GM20431 (cell line): ENCODE measurements around the gene EIF3I.

Experiments used
- in situ Hi-C: fragments of 300-500 bp; cut with MseI, MboI; formaldehyde crosslinking; loops from one replicate; pipeline ENCODE4 v1.15.0; 2020; ENCODE audit warnings: low sequenced_read_pairs; ENCODE audit not compliant: unreplicated experiment

Gene EIF3I

DNA sequence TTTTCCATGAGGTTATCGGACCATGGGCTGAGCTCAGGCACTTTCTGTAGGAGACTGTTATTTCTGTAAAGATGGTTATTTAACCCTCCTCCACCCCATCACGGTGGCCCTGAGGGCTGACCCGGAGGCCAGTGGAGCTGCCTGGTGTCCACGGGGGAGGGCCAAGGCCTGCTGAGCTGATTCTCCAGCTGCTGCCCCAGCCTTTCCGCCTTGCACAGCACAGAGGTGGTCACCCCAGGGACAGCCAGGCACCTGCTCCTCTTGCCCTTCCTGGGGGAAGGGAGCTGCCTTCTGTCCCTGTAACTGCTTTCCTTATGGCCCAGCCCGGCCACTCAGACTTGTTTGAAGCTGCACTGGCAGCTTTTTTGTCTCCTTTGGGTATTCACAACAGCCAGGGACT lies 24.4 kb upstream of the EIF3I start:
- in situ Hi-C loops: no loop called here

DNA sequence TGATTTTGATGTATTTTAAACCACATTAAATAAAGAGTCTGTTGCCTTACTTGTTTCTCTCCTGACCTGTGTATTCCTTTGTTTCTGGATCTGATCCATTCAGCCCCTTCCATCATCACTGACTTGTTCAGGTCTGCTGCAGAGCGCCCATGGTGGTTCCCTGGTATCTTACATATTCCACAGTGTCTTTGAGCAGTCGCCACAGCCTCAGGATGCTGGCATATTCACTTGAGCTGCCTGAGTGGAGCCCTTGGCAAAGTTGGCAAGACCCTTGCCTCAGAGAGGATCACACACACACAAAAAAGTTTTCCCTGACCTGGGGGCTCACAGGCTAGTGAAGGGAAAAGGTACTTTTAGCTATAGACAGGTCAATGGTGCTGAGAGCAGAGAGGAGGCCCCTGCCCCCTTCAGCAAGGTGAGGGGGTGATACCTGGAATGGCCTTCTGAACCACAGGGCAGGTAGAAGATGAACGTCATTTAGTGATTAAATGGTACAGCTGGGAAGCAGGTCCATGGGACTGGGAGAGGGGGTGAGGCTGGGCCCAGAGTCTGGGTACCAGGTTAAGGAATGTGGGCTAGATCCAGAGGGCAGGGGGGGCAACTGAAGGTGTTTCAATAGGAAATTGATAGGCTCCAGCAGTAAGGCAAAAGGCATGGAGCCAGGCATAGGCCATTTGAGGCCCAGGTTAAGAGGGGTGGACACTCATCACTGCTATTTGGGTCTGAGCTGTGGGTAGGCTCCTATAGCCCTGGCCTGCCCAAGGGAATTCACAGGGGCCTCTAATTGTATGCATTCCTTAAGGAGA lies 23.8 kb upstream of the EIF3I start:
- in situ Hi-C loops: no loop called here

DNA sequence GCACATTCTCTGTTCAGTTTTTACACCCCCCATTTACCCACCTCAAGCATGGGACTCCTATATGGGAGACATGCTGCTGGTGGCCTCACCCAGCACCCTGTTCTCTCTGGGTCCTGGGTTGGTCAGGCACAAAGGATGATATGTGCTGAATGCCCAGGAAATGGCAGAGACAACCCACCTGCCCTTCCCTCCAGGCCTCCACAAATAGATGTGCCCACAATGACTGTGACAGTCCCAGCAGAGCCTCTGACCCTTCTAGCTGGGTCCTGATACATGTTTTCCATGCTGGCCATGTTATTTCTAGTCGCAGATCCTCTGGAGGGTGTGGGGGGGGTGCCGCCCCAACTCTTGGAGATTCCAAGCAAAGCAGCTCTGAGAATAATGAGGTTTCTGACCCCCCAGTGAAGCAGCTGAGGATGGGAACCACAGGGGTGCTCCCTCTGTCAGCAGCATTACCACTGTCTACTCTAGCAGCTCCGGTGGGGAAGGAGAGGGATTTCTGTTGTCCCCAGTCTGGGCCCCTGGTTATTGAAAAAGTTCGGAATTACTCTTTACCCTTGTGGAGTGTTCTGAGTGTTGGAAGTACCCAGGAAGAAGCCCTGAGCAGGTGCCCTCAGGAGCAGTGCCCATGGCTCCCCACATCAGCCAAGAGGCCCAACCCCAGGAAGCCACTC lies 23.0 kb upstream of the EIF3I start:
- in situ Hi-C loops: no loop called here

DNA sequence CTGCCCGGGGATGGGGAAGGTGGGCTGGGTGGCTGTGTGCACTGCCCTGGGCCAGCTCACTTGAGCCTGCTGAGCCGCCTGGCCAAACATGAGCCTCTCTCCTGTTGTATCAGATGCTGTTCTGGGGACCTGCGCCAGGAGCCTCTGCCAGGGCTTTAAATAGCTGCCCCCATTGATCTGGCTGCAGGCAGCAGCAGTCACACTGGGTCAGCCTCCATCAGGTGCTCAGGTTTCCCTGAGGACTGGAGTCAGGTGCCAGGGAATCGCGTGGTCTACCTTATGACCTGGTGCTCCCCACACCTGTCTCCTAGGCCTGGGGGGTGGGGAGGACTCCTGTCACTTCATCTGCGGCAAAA lies 22.5 kb upstream of the EIF3I start:
- in situ Hi-C loops: no loop called here

DNA sequence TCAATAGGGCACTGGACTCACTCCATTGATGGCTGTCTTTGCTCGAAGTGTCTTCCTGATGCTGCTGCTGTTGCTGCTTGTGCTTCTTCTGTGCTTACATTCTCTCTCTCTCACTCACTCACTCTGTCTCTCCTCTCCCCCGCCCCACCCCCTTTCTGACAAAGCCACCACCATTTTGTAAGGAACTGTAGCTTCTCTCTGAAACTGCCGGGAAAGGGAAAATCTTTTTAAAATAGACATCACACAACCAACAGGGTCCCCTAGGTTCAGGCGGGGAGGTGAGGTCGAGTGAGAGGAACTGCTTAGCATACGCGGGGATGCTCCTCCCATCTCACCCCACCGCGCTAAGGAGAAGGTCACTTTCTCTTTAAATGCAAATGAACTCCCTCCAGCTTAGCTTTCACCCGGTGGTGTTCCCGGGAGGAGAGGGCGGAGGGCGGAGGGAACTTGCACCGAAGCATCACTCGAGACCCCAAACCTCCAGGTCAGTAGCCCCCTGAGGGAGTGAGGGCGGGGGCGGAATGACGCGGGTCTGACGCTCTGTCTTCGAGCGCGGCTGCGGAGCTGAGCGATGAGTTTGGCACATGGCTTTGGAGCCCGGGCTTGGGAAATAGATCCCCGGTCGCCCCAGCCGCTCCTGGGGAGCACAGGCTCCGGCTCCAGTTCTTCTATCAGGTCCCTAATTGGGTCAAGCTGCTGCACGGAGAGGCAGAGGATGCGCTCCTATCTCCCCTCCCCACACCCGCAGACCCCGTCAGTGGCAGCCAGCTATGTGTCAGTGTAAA lies 21.8 kb upstream of the EIF3I start, which contains the start of gene CCDC28B:
CCDC28B (plus strand) TSS at position 370 of the 785 bp plus-strand sequence. CDS start 1,341 bp downstream, outside the sequence.
- in situ Hi-C loops: no loop called here

DNA sequence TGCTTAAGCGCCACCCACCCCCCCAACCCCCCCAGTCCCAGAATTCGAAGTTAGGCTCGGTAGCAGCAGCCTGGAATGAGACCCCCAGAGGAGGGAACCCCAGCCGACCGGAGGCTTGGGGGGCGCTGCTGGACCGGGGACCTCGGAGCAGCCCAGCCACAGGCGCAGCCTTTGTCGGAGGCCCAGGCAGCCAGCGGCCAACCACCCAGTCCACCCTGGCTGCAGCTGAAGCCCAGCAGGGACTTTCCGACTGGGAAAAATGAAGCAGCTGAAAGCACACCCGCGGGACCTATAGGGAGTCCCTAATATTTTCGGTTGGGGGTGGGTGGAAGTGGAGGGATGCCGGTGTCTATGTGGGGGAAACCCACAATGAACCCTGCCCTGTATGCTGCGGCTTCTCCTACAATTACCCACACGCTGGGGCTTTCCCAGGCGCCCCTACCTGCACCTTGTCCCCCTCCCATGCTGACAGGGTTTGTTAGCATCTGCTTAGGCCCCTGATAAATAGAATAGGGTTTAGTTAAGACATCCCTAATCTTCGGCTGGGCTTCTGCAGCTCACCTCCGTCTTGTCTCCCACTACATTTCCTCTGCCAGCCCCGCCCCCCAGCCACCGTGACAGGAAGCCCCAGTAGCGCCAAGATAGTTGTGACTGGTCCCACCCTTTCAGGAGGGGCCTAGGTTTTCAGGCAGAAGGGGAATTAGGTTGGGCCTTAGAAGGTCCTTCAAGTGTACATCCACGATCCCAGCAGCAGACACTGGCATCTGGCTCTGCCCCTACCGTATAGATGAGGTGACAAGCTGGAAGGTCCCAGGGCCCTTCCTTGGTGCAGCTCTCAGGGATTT lies 21.0 kb upstream of the EIF3I start:
- in situ Hi-C loops: no loop called here

DNA sequence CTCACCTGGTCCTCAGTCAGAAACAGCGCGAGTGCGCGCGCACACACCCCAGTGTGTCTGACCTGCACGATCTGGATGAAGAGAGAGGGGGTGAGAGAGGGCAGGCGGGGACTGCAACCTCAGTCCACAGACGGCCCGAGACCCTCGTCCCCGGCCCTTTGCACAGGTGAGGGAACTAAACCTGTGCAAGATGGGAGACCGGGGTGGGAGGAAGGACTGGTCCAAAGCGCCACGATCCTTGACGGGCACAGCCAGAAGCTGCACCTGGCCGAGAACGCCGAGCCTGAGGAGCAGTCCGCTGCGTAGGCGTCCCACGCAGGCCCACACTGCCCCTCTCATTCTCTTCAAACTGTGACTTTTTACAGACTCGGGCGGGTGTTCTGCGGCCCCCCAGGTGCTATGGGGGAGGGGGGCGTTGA lies 17.3 kb upstream of the EIF3I start:
- in situ Hi-C loops: no loop called here

DNA sequence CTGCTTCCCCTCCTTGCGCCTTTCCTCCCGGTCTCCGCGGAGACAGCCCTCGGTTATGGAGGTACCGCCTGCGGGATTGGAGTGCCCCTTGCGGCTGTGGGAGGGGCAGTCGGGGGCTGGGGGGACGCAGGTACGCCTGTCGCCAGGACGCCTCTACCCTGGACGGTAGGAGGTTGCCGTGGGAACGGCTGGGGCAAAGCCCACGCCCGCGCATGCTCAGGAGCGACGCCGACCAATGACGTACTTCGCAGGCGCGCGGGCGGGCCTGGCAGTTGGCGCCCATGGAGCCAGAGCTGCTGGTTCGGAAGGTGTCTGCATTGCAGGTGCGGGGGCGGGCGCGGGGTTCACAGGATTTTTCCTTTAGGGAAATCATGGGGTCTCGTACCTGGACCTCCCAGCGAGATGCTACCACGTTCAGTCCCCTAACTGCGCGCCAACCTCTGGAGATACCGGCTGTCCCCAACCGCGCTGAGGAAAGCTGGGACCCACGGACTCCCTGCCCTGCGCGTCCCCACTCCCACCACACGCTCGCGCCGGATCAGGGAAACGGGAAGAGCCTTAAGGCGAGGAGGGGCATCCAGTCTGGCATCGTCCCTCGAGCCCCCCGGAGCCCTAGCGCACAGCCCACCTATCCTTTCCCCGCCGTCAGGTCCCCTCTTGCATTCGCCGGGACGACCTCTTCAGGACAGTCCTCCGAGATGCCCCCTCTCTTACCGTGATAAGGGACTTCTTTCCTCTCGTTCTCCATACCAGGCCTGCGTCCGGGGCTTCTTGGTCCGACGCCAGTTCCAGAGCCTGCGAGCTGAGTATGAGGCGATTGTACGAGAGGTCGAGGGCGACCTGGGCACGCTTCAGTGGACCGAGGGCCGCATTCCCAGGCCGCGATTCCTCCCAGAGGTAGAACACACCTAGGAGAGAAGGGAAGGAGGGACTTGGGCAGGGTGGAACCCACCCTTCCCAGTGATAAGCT lies 16.5 kb upstream of the EIF3I start, which contains the start of gene IQCC:
IQCC (plus strand) TSS at position 271 of the 970 bp plus-strand sequence; CDS start at position 282, 11 bp downstream.
- in situ Hi-C loops: no loop called here

DNA sequence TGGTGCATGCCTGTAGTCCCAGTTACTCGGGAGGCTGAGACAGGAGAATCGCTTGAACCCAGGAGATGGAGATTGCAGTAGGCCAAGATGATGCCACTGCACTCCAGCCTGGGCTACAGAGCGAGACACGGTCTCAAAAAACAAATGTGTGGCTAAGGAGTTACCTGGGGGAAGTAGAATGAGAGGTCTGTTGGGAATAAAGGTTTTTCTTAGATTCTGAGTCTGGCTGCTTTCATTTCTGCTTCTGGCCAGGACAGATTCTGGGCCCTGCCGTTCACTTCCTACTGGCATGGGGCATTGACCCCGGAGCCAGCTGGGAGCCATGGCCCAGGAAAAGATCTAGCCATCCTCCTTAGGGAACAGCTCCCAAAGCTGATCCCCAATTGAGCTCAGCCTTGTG lies 13.7 kb upstream of the EIF3I start:
- in situ Hi-C loops: no loop called here

DNA sequence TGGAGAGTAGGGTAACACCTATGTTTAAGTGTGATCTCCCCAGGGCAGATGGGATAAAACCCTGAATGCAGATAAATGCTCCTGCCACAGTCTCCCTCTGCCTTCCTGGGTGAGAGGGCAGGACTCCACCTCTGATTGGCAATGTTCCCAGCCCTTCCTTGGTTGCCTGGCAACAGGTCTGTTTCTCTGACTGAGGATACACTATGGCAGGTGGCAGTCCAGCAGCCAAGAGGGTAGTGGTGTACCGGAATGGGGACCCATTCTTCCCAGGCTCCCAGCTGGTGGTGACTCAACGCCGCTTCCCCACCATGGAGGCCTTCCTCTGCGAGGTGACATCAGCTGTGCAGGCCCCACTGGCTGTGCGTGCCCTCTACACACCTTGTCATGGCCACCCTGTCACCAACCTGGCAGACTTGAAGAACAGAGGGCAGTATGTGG lies 13.3 kb upstream of the EIF3I start, which contains the start of gene DCDC2B:
DCDC2B (plus strand) TSS at position 199 of the 438 bp plus-strand sequence; CDS start at position 204, 5 bp downstream.
- in situ Hi-C loops: no loop called here

DNA sequence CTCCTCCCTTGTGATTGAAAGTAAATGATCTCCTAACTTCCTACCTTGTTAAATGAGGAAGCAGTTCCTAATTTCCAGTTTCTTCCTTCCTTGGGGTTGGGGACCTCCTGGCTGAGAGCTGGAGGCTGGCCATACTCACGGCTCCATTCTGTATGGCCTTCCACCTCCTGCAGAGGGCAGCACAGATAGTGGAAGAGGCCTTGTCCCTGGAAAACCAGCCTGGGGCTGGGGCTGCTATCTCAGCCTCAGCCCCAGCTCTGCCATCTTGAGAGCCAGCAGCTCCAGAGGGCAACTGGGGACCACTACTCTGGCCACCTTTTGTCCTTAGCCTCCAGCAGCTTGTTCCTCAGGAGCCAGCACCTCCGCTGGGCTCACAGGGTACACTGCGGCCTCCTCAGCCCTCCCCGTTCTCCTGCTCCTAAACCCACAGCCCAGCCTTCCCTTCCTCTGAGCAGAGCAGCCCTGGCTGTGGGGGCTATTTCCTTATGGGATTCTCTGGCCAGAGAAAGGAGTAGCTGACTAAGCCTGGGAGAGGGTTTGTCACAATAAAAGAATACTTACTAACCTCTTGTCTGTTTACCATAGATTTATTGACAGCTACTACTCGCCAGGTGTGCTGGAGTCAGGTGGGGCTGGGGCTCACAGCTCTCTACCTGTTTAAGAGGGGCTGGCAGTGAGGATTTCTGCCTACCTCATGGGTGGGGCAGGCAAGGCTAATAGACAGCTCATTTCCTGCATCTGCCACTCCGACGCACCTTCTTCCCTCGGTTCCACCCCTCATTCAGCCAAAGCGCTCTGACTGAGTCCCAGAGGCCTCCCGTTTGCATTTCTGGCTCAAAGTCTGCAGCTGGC lies 6.4 kb upstream of the EIF3I start:
- in situ Hi-C loops: loop anchor here (10.0 kb wide), 1 partner anchor 199 kb away; no protein-coding TSS in a partner anchor

DNA sequence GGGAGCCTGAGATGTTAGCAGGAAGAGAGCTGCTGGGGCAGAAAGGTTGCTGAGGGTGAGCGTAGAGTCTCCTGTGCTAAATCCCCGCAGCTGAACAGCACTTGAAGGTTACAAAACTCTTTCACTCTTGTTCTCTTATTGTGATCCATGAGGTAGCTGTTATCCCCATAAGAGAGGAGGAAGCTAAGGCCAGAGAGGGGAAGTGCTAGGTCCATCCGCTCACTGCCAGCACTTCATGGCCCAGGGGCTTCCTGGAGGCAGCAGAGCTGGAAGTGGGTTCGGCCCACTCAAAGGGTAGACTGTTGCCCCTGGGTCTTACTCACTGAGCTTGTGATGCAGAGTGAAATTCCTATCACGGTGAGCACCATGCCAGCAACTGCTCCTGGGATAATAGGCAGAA lies 5.6 kb upstream of the EIF3I start:
- in situ Hi-C loops: loop anchor here (10.0 kb wide), 1 partner anchor 198 kb away; no protein-coding TSS in a partner anchor

DNA sequence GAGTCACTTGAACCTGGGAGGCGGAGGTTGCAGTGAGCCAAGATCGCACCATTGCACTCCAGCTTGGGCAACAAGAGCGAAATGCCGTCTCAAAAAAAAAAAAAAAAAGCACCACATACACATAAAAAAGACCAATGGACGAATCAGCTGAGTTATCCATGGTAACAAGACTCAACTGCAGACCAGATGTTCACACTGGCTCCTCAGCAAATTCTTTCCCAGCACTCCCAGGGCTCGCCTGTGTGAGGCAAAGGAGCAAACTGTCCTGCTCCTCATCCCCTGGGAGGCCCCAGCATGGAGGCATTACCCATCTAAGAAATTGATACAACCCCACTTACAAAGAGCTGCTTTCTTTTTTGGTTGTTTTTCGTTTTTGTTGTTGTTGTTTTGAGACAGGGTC lies 3.2 kb upstream of the EIF3I start:
- in situ Hi-C loops: loop anchor here (10.0 kb wide), 1 partner anchor 196 kb away; no protein-coding TSS in a partner anchor

DNA sequence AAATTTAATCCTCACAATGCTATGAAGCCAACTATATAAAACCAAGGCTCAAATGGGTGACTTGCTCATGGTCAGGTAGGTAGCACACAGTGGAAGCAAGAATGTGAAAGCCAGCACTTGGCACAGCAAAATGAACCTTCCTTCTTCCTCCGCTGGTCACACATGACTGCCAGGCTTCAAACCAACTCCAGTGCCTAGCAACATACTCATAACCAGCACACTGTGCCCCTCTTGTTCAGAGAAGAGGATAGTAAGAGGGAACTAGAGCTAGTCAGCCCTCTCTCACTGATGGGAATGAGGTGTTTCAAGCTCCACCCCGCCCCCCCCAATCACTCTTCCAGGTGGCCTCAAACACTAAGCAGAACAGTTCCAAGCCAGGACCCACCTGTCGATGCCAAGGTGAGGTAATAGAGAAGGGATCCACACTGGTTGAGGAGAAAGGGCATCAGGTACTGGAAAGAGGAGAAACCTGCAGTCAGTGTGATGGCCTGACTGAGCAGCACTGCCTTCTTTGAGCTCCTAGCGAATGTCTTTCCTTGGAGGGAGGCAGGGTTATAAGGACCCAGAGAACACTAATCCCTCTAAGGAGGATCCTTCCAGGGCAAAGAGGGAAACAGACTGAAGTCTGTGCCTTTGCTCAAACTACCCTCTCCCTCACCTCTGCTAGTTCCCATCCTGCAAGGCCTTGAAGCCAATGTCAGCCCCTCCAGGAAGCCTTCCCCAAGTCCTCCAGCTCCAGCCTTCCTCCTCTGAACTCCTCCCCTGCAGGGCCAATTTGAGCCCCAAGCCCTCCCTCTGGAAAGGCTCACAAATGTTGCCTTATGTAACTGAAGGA lies 1.2 kb upstream of the EIF3I start:
- in situ Hi-C loops: no loop called here

DNA sequence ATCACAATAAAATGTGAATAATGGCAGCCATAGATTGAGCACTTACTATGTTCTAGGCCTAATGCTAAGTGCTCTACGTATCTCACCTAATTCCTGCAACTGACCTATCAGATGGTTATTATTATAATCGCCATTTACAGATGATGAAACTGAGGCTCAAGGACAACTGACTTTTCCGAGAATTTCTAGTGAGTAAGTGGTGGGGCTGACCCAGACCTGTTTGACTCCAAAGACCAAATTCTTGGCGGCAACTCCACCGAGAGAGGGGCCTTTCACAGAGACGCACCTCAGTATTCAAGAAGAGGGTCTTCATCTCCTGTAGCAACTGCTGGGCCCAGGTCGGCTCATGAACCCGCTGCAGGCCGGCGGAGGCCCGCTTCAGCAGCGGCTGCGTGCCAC lies 627 bp upstream of the EIF3I start:
- in situ Hi-C loops: no loop called here

DNA sequence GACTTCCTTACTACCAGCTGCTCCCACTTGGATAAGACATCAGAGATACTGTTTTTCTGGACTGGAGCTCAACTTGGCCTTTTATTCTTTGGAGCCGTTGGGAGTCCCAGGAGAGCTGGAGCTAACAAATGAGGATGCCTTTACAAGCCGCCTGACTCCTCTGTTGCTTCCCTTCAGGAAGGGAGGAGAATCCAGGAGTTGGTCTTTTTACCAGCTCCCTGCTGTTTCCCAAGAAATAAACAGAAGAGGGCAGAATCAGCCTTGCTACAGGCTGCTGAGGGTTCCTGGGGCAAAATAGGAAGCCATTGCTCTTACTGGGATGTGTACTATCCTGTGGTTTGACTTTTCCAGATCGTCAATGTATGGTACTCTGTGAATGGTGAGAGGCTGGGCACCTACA lies 1.5 kb downstream of the EIF3I start:
- in situ Hi-C loops: no loop called here

DNA sequence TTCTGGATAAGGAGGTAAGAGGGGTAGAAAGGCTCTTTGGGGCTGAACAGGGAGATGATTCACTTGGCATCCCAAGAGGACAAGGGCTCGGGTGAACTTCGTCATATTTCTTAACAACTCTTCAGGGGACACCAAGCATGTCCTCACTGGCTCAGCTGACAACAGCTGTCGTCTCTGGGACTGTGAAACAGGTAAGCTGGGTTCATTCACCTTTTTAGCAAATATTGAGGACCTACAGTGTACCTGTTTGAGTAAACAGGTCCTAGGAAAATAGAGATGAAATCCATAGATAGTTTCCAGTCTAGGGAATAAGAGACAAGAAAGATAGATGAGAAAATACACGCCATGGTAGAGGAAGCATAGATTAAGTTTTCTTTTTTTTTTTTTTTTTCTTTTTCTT lies 2.1 kb downstream of the EIF3I start:
- in situ Hi-C loops: no loop called here
